Brain microvascular endothelial cell (primary cell): Measurements from ENCODE around the gene KDM4F.
"Not testable (repeated sequence)": the region's sequence is repeated elsewhere in the genome, so short reads cannot be mapped to it uniquely, and the experiment has no call there.

Experiments used
- DNase-seq: peaks from one replicate; pipeline ENCODE4 v3.0.0-alpha.2; 2020
- H3K27ac ChIP-seq: fragments of 250-450 bp; sonication (Bioruptor Pico); 2 replicates; pipeline ENCODE4 v1.5.1; 2020; ENCODE audit warnings: mild to moderate bottlenecking, moderate library complexity
- H3K27me3 ChIP-seq: fragments of 250-450 bp; sonication (Bioruptor Pico); replicated peaks from 2 replicates; pipeline ENCODE4 v1.5.1; 2020; ENCODE audit warnings: mild to moderate bottlenecking
- H3K36me3 ChIP-seq: fragments of 250-450 bp; sonication (Bioruptor Pico); replicated peaks from 2 replicates; pipeline ENCODE4 v1.5.1; 2020; ENCODE audit warnings: mild to moderate bottlenecking
- H3K4me3 ChIP-seq: 2 replicates; pipeline ENCODE4 v1.5.1; 2011; ENCODE audit warnings: low read depth, mild to moderate bottlenecking, control low read depth, low read length, moderate library complexity
- in situ Hi-C: cut with HindIII; loops from 2 replicates; pipeline ENCODE4 v1.10.0; 2017; ENCODE audit warnings: low sequenced_read_pairs, low pct_ligation_motif_present
- TF ChIP-seq, protein P1 (sequence below): IDR thresholded peaks from 2 replicates; pipeline ENCODE4 v1.5.1; 2011; ENCODE audit warnings: low read depth, mild to moderate bottlenecking, moderate library complexity, low read length, control low read depth, inconsistent platforms; ENCODE audit errors: missing control alignments

KDM4F gene

GRCh38 chr11:95049122-95049521 is at the start of gene KDM4F:
Gene KDM4F, plus strand, starts transcription at chr11:95049422.
- H3K27me3 ChIP-seq, in situ Hi-C loops, H3K27ac ChIP-seq, DNase-seq, H3K36me3 ChIP-seq, H3K4me3 ChIP-seq: not testable (repeated sequence)

- Histone ChIP-seq H3K4me3 (no peak overlapping the region), H3K27me3 (no peaks in the 10 kb centered on the region), H3K36me3 (no peaks in the 10 kb centered on the region), H3K27ac (no peak overlapping the region)
- in situ Hi-C loops: no loop called here
- TF ChIP-seq, protein P1, sequence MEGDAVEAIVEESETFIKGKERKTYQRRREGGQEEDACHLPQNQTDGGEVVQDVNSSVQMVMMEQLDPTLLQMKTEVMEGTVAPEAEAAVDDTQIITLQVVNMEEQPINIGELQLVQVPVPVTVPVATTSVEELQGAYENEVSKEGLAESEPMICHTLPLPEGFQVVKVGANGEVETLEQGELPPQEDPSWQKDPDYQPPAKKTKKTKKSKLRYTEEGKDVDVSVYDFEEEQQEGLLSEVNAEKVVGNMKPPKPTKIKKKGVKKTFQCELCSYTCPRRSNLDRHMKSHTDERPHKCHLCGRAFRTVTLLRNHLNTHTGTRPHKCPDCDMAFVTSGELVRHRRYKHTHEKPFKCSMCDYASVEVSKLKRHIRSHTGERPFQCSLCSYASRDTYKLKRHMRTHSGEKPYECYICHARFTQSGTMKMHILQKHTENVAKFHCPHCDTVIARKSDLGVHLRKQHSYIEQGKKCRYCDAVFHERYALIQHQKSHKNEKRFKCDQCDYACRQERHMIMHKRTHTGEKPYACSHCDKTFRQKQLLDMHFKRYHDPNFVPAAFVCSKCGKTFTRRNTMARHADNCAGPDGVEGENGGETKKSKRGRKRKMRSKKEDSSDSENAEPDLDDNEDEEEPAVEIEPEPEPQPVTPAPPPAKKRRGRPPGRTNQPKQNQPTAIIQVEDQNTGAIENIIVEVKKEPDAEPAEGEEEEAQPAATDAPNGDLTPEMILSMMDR: no peak
- DNase-seq: no peak
Observed at GRCh38 chr11:95003716-95004115, 45.5 kb upstream of the KDM4F start.

DNA sequence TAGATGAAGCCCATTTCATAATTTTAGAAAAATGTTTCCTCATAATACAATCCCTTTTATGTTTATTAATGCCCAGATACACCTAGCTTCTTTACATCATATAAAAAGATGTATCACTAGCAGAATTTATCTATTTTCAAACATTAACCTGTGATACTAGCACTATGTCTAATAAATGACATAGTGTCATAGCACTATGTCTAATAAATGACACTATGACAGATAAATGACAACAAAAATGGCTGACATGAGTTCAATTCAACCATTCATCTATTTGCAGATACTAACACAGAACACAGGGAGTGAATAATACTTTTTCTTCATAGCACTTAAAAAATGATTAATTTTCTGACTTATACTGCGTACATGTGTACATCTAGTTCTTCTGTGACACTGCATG is 43.6 kb upstream of the KDM4F start:
- TF ChIP-seq, protein P1: no peak

DNA sequence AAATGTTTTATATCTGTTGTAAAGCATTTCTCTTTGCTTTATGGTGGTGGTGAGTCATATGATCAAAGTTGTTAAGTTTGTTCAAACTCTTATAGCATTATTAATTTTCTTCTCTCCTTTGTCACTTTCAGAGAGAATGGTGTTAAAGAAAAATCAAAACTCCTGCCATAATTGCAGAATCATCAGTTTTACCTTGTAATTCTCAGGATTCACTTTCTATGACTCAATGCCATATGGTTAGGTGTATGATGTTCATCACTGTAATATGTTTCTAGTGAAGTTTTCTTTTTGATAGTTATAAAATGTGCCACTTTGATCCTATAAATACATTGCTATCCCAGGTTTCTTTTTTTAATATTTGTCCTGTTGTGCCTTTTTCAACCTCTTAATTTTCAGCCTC is 37.8 kb upstream of the KDM4F start:
- in situ Hi-C loops: no loop called here
- Histone ChIP-seq H3K4me3 (no peak overlapping the region), H3K27ac (no peak overlapping the region), H3K36me3 (no peaks in the 10 kb centered on the region), H3K27me3 (no peaks in the 10 kb centered on the region)
- DNase-seq: no peak
- TF ChIP-seq, protein P1: no peak

More for the DNA sequence above, 43.6 kb upstream of the KDM4F start:
- in situ Hi-C loops: no loop called here
- H3K27ac ChIP-seq: no peak overlapping the region
- H3K36me3 ChIP-seq: no peaks in the 10 kb centered on the region
- H3K27me3 ChIP-seq: no peaks in the 10 kb centered on the region
- DNase-seq: no peak
- no peak overlapping the region for H3K4me3 ChIP-seq

DNA sequence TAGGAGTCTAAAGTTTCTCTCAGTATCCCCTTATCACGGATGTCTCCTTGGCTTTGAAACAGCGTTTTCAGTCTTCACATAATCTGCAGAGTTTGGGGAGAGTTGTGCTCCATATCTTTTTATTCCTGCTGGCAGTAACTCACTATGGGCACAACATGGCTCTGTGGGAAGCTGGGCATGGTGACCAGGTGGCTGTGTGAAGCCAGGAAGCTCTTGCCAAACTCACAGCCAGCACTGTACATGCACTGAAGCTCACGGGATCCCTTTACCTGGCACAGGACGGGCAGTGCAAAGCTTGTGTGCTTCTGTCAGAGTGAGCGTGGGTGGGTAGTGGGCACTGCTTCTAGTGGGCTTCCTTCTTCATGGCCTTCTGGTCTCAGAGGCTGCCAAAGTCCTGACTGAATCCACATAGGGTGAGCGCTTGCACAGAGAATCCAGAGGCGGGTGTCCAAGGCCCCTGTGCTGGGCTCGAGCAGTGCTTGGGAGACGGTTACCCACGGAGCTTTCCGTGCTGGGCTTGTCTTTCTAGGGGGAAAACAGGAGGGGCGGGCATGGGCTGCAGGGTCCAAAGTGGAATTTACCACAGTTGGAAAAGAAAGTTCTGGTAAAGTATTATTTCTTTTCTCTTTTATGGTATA is 34.9 kb upstream of the KDM4F start:
- Histone ChIP-seq H3K27ac (no peak overlapping the region), H3K36me3 (no peaks in the 10 kb centered on the region), H3K27me3 (no peaks in the 10 kb centered on the region), H3K4me3 (no peak overlapping the region)
- no peak for DNase-seq
- TF ChIP-seq, protein P1: no peak
- in situ Hi-C loops: no loop called here

GRCh38 chr11:95016139-95016538 is 33.1 kb upstream of the KDM4F start:
- TF ChIP-seq, protein P1: no peak
- H3K27me3 ChIP-seq: no peaks in the 10 kb centered on the region
- H3K4me3 ChIP-seq: no peak overlapping the region
- H3K27ac ChIP-seq: no peak overlapping the region
- DNase-seq: no peak
- H3K36me3 ChIP-seq: no peaks in the 10 kb centered on the region
- in situ Hi-C loops: no loop called here

DNA sequence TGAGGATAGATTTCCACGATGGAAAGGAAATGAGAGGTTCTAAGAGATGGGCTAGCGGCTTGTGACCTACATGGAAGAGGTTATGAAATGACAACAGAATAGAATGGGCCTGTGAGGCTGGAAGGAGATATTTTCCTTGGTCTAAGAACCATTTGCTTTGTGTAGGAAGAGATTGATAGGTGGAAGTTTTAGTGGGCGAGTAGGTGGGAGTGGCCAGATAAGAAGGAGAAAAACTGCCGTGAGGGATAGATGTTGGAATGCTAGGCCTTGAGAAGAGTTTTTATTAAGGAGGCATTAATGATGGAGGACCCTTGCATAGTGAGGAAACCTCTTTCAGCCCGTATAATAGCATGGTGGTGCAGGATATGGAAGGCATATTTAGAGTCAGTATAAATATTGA is 27.8 kb upstream of the KDM4F start:
- H3K4me3 ChIP-seq, H3K27me3 ChIP-seq, in situ Hi-C loops, H3K36me3 ChIP-seq, H3K27ac ChIP-seq, DNase-seq: not testable (repeated sequence)
